ENCODE data around the gene TMEM62. TPM values are rescaled to one million over a fixed set of nuclear protein-coding genes. Genes with fewer than 3 reads are reported as not detected.
A peak's percentile ranks its signal among the peaks of the same experiment; 100 is the strongest.

Gene TMEM62
- total and polyA plus RNA-seq, 9 of the 15 experiments (the other 6 are each of a cell fraction or from before 2014, with no cell fraction given): 4.4 to 16.6 (median 11.1) TPM

DNA sequence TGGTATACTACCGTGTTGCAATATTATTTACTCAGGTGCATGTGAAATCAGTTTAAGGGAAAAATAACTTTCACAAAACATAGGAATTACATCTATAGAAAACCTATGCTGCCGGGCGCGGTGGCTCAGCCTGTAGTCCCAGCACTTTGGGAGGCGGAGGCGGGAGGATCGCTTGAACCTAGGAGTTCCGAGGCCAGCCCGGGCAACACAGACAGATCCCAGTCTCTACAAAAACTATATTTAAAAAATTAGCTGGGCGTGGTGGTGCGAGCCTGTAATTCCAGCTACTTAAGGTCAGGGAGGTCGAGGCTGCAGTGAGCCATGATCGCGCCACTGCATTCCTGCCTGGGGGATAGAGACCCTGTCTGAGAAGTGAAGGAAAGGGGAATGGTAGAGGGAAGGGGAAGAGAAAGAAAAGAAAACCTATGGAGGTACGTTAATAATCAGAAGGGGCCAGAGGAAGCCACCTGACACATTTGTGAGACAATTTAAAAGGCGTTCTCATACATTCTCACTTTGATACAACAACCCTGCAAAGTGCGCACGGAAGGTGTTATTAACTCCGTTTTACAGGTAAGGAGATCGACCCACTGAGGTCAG lies 456 bp upstream of the TMEM62 start (continued):
- TF ChIP-seq ZNF318 (IDR thresholded peaks at IDR 0.05; ENCODE audit: borderline replicate concordance in 1 of 2, low read depth in 1 of 2) (no peak; a peak in 1 of 4 replicates), PTTG1 (tag; IDR thresholded peaks at IDR 0.05; ENCODE audit: low read depth) (no peak)
- TF ChIP-seq, protein P1, sequence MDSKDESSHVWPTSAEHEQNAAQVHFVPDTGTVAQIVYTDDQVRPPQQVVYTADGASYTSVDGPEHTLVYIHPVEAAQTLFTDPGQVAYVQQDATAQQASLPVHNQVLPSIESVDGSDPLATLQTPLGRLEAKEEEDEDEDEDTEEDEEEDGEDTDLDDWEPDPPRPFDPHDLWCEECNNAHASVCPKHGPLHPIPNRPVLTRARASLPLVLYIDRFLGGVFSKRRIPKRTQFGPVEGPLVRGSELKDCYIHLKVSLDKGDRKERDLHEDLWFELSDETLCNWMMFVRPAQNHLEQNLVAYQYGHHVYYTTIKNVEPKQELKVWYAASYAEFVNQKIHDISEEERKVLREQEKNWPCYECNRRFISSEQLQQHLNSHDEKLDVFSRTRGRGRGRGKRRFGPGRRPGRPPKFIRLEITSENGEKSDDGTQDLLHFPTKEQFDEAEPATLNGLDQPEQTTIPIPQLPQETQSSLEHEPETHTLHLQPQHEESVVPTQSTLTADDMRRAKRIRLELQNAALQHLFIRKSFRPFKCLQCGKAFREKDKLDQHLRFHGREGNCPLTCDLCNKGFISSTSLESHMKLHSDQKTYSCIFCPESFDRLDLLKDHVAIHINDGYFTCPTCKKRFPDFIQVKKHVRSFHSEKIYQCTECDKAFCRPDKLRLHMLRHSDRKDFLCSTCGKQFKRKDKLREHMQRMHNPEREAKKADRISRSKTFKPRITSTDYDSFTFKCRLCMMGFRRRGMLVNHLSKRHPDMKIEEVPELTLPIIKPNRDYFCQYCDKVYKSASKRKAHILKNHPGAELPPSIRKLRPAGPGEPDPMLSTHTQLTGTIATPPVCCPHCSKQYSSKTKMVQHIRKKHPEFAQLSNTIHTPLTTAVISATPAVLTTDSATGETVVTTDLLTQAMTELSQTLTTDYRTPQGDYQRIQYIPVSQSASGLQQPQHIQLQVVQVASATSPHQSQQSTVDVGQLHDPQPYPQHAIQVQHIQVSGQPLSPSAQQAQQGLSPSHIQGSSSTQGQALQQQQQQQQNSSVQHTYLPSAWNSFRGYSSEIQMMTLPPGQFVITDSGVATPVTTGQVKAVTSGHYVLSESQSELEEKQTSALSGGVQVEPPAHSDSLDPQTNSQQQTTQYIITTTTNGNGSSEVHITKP (IDR thresholded peaks at IDR 0.05; ENCODE audit: partially characterized antibody): peak; percentile 52

All from K562 (cell line).